Testis (tissue), 2 donors: ENCODE results near the gene TP53BP2.

Experiments used
- POLR2A ChIP-seq: fragments of 450-650 bp; IDR thresholded peaks from one replicate; pipeline ENCODE4 v1.6.1; 2017; ENCODE audit warnings: antibody characterized with exemption, mild to moderate bottlenecking, moderate library complexity
- TF ChIP-seq, protein P1 (sequence below), 3 experiments: fragments of 450-650 bp in 2 of 3; fragments of 200-600 bp in 1 of 3; sonication (generic) in 1 of 3; IDR thresholded peaks; one replicate each; pipeline ENCODE4 v1.5.1; 2016 to 2019; ENCODE audit warnings: antibody characterized with exemption in 3 of 3, mild to moderate bottlenecking in 2 of 3, moderate library complexity in 1 of 3

DNA sequence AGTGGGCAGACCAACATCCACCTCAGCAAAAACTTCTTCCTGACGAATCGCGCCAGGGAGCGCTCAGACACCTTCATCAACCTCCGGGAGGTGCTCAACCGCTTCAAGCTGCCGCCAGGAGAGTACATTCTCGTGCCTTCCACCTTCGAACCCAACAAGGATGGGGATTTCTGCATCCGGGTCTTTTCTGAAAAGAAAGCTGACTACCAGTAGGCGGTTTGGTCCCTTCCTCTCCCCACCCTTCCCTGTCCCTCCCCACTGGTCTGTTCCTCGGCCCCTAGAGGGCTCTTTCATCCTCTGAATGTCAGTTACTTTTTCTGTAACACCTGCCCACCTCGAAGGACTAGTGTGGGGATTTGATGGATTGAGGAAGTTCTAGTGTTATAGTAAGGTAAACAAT, 86.5 kb downstream of the TP53BP2 start:
- TF ChIP-seq, protein P1, sequence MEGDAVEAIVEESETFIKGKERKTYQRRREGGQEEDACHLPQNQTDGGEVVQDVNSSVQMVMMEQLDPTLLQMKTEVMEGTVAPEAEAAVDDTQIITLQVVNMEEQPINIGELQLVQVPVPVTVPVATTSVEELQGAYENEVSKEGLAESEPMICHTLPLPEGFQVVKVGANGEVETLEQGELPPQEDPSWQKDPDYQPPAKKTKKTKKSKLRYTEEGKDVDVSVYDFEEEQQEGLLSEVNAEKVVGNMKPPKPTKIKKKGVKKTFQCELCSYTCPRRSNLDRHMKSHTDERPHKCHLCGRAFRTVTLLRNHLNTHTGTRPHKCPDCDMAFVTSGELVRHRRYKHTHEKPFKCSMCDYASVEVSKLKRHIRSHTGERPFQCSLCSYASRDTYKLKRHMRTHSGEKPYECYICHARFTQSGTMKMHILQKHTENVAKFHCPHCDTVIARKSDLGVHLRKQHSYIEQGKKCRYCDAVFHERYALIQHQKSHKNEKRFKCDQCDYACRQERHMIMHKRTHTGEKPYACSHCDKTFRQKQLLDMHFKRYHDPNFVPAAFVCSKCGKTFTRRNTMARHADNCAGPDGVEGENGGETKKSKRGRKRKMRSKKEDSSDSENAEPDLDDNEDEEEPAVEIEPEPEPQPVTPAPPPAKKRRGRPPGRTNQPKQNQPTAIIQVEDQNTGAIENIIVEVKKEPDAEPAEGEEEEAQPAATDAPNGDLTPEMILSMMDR (IDR thresholded peaks at IDR 0.05), result no peak
- TF ChIP-seq POLR2A, result no peak
